Measurements from ENCODE around the gene CCDC106.

The CCDC106 gene

GRCh38 chr19:55653651-55654322, 5.8 kb downstream of the CCDC106 start:
- DNase-seq: peak; percentile 100

GRCh38 chr19:55654323-55654867, 6.4 kb downstream of the CCDC106 start:
- peak; percentile 100 for DNase-seq

- DNase-seq: peak; percentile 94
These were observed 7.0 kb downstream of the CCDC106 start, which contains the start of gene U2AF2 for GRCh38 chr19:55654868-55655647. Gene U2AF2, plus strand, starts transcription at chr19:55655035. Its CDS starts 70 bp downstream, at chr19:55655105.

- DNase-seq: no peak
These were observed 7.6 kb downstream of the CCDC106 start for GRCh38 chr19:55655648-55656040.

GRCh38 chr19:55656552-55656951, 8.5 kb downstream of the CCDC106 start:
- DNase-seq: no peak

- DNase-seq: peak; percentile 49
These were observed 9.2 kb downstream of the CCDC106 start for GRCh38 chr19:55656988-55657747.

GRCh38 chr19:55658846-55659459, 10.9 kb downstream of the CCDC106 start:
- DNase-seq: no peak

GRCh38 chr19:55659822-55660221, 11.8 kb downstream of the CCDC106 start:
- DNase-seq: no peak

- DNase-seq: no peak
These were observed 12.4 kb downstream of the CCDC106 start for GRCh38 chr19:55660404-55660803.

- DNase-seq: no peak
These were observed 13.0 kb downstream of the CCDC106 start for GRCh38 chr19:55660991-55661390.

GRCh38 chr19:55661826-55662225, 13.8 kb downstream of the CCDC106 start:
- DNase-seq: no peak

- no peak for DNase-seq
These were observed 16.0 kb downstream of the CCDC106 start for GRCh38 chr19:55663846-55664536.

GRCh38 chr19:55666343-55667005, 18.5 kb downstream of the CCDC106 start:
- DNase-seq: no peak

- no peak for DNase-seq
These were observed 19.0 kb downstream of the CCDC106 start for GRCh38 chr19:55667006-55667381.

GRCh38 chr19:55667511-55667910, 19.5 kb downstream of the CCDC106 start:
- no peak for DNase-seq

GRCh38 chr19:55667958-55668357, 19.9 kb downstream of the CCDC106 start:
- DNase-seq: no peak

- DNase-seq: no peak
These were observed 20.8 kb downstream of the CCDC106 start for GRCh38 chr19:55668603-55669348.

- no peak for DNase-seq
These were observed 21.6 kb downstream of the CCDC106 start for GRCh38 chr19:55669418-55670279.

- DNase-seq: no peak
These were observed 22.5 kb downstream of the CCDC106 start for GRCh38 chr19:55670280-55671053.

Measured in NCI-H2227 treated with DMSO at 0.1 percent for 48 hours (cell line).